ENCODE results near the gene MYRF. TPM values are rescaled to one million over a fixed set of nuclear protein-coding genes. Genes with fewer than 3 reads are reported as not detected.

MYRF gene
- total and polyA plus RNA-seq, 2 of the 13 experiments (the other 11 are each of a cell fraction or from before 2014, with no cell fraction given) = 10.2 to 25.9 TPM

DNA sequence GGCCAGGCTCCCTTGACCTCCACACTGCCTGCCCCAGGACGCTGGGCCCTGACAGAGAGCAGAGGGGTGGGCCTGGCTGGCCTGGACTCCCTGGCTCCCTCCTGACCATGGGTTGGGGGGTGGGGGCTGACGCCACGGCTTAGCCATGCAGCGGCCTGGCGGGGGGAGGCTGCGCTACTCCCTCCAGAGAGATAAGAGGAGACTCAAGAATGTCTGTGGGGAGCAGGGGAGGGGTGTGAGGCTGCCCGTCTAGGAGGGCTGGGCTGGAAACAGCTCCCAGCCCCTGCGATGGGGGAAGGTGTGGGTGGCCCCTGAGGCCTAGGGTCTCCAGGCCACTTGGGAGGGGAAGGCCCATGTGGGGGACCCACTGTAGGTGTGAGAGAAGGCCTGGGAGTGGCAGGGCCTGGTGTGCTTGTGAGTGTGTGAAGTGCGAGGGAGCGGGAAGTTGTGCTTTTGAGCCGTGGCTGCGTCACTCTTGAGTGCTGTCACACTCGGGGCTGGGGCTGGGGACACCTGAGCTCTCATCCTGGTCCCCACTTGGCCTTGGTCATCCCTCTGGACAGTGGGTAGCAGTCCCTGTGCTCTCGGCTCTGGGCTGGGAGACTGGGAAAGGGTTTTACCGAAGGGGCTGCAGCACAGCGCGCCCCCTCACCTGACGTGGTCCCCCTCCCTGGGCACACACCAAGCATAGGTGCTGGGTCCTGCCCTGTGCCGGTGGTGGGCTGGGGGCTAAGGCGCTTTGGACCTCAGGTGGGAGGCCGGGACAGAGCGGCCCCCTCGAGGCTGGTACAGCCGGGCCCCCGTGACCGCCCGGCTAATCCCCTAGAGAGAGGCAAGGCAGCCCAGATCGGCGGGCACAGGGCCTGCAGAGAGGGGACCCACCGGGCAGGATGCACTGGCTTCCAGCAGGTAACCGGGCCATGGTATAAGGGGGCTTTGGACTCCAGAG, 2.4 kb downstream of the MYRF start:
- peak overlapping the region; percentile 93 for H3K4me2 ChIP-seq (ENCODE audit: low read depth, low read length)
- H3K27ac ChIP-seq (ENCODE audit: extremely low read length, insufficient read depth, low read length) = peak overlapping the region; percentile 100
- intact Hi-C loops (cut with micrococcal nuclease; ENCODE audit: unreplicated experiment) = loop anchor here (1.0 kb wide), 1 partner anchor 21 kb away; no protein-coding TSS in a partner anchor
- H3K36me3 ChIP-seq (replicated peaks in 1 of 2; ENCODE audit: control insufficient read depth in 1 of 2, insufficient read depth in 2 of 2, low read length in 2 of 2) = no peaks in the 10 kb centered on the region
- peaks cover 63% of the 10 kb centered on the region for H3K79me2 ChIP-seq (ENCODE audit: insufficient read depth, low read length)
- H2AFZ ChIP-seq (ENCODE audit: low read length) = no peak overlapping the region
- WGBS (ENCODE audit: low lambda C conversion rate) = 81% methylated on average over 18 of the region's 31 CpGs
- H3K27me3 ChIP-seq (ENCODE audit: control insufficient read depth in 1 of 2, insufficient read depth in 2 of 2, low read length in 2 of 2) = no peaks in the 10 kb centered on the region
- no TSS peak for BruUV-seq (replicated peaks)
- peak overlapping the region; percentile 89 for H3K9ac ChIP-seq (ENCODE audit: insufficient read depth, low read depth, low read length)
- peaks cover 89% of the 10 kb centered on the region for H3K4me1 ChIP-seq (ENCODE audit: insufficient read depth, low read length)
- POLR2A ChIA-PET = interaction anchor here (1.4 to 4.6 kb wide), 3 partner anchors 13 to 60 kb away, joined by 6 to 92 read pairs (median 11); no protein-coding TSS in a partner anchor
- FAIRE-seq (no peak), DNase-seq (ENCODE audit: low spot score) (no peak), ATAC-seq (no peak)
- peak overlapping the region; percentile 69 to 87 (median 74) for H3K4me3 ChIP-seq (replicated peaks in 1 of 3; ENCODE audit: insufficient read depth in 1 of 3, low read depth in 2 of 3, low read length in 3 of 3)
- CTCF ChIA-PET (ENCODE audit: low intra/inter-chr PET ratio, low total read pairs) = interaction anchor here (1.3 to 5.4 kb wide), 2 partner anchors 14 to 22 kb away, joined by 8 to 51 read pairs; no protein-coding TSS in a partner anchor
- H4K20me1 ChIP-seq (ENCODE audit: insufficient read depth, low read length) = no peaks in the 10 kb centered on the region
- no peaks in the 10 kb centered on the region for H3K9me3 ChIP-seq (ENCODE audit: low read length)
- in situ Hi-C loops (cut with HindIII; ENCODE audit: extremely low pct_ligation_motif_present, low pct_unique_long_range_greater_than_20kb) = no loop called here
- TF ChIP-seq ZNF687 (CRISPR knock-in tag; IDR thresholded peaks at IDR 0.05) (peak; percentile 57), ZBTB33 (CRISPR knock-in tag; IDR thresholded peaks at IDR 0.05) (peak; percentile 89), ZSCAN21 (CRISPR knock-in tag; IDR thresholded peaks at IDR 0.05; ENCODE audit: borderline replicate concordance) (0 out of 2 replicates have a peak, but pooled peaks have one; percentile 48), LCORL (IDR thresholded peaks at IDR 0.05) (no peak), LCORL (CRISPR knock-in tag; IDR thresholded peaks at IDR 0.05) (0 out of 2 replicates have a peak, but pooled peaks have one; percentile 17), AGO2 (optimal IDR thresholded peaks at IDR 0.05; ENCODE audit: low read depth, low read length) (peak; percentile 83), ZFX (CRISPR knock-in tag; IDR thresholded peaks at IDR 0.05; ENCODE audit: low read depth) (peak; percentile 29; the same call in 1 of the 2 replicates), ZBTB7A (CRISPR knock-in tag; IDR thresholded peaks at IDR 0.05) (no peak), ZFY (CRISPR knock-in tag; IDR thresholded peaks at IDR 0.05) (peak; percentile 21; the same call in 1 of the 2 replicates), PATZ1 (CRISPR knock-in tag; IDR thresholded peaks at IDR 0.05) (peak; percentile 52; the same call in 1 of the 2 replicates)
- TF ChIP-seq, protein P1, sequence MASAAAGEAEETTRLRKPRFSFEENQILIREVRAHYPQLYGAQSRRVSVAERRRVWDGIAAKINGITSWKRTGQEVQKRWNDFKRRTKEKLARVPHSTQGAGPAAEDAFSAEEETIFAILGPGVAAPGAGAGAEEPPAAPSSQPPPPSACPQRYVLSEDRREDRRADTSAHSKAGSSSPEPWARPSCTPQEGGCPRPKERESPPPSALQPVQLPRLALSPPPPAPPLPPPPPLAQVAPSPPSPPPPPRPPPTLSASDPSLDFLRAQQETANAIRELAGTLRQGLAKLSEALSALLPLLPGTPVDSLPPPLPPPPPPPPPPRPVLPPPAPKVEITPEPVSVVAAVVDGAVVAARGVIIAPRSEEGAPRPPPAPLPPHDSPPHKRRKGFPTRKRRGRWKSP (CRISPR knock-in tag; IDR thresholded peaks at IDR 0.05) = no peak

Data from HepG2 (cell line).